ENCODE measurements around the gene CST9. TPM values are rescaled to one million over a fixed set of nuclear protein-coding genes. Genes with fewer than 3 reads are reported as not detected.

The CST9 gene
- polyA plus RNA-seq, 1 donor (not counting 4 experiments of a cell fraction or from before 2014, with no cell fraction given) = not detected

DNA sequence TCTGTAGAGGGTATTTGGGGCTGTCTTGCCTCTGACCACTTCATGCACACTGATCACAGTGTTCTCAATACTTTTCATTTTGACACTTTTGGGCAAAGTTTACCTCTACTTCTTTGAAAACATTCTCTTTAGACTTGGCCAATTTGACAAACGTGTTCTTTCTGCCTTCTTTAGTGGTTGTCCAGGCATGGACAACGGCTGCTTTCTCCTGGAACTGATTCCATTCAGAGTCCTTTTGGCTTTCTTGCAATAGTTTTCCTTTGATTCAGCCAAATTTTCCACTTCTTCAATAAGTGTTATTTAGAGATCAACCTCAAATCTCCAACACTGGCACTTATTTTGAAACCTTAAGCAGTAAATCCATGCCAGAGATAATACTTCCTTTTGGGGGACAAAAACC, 6.7 kb upstream of the CST9 start:
- Histone ChIP-seq H3K4me1 (ENCODE audit: control insufficient read depth, extremely low read depth, insufficient read depth, low read length) (no peaks in the 10 kb centered on the region), H4K20me1 (ENCODE audit: control insufficient read depth, extremely low read depth, insufficient read depth, low read length) (no peaks in the 10 kb centered on the region), H3K9me1 (ENCODE audit: control insufficient read depth, extremely low read depth, insufficient read depth, low read length) (no peaks in the 10 kb centered on the region), H3K27me3 (ENCODE audit: control insufficient read depth, extremely low read depth, insufficient read depth, low read length) (no peaks in the 10 kb centered on the region), H3K9ac (ENCODE audit: control insufficient read depth, extremely low read depth, insufficient read depth, low read length) (no peak overlapping the region), H3K4me2 (ENCODE audit: control insufficient read depth, extremely low read depth, insufficient read depth, low read depth, low read length) (no peak overlapping the region), H3K9me3 (ENCODE audit: control insufficient read depth, low read depth, low read length) (no peaks in the 10 kb centered on the region), H3K36me3 (ENCODE audit: control insufficient read depth in 2 of 2, extremely low read depth in 1 of 2, insufficient read depth in 2 of 2, low read length in 2 of 2) (no peaks in the 10 kb centered on the region), H3K79me2 (ENCODE audit: control insufficient read depth, insufficient read depth, low read length) (no peaks in the 10 kb centered on the region), H2AFZ (ENCODE audit: control insufficient read depth, low read length) (no peak overlapping the region), H3K27ac (ENCODE audit: control insufficient read depth, insufficient read depth, low read length) (no peak overlapping the region), H3K4me3 (ENCODE audit: control insufficient read depth in 2 of 3, extremely low read depth in 1 of 3, insufficient read depth in 2 of 3, low read depth in 1 of 3, low read length in 3 of 3) (no peak overlapping the region)
- FAIRE-seq (no peak), DNase-seq (ENCODE audit: low read depth, low spot score) (no peak)
- TF ChIP-seq EZH2 (IDR thresholded peaks at IDR 0.05; ENCODE audit: low read length) (no peak), CTCF (optimal IDR thresholded peaks at IDR 0.05 in 1 of 3, IDR thresholded peaks at IDR 0.05 in 1 of 3, conservative IDR thresholded peaks at IDR 0.05 in 1 of 3; ENCODE audit: extremely low read depth in 1 of 3, insufficient read depth in 2 of 3, low read length in 3 of 3) (no peak)
- dilution Hi-C loops (cut with MboI; ENCODE audit: extremely low pct_ligation_motif_present, low sequenced_read_pairs) = loop anchor here (25.0 kb wide), 1 partner anchor 200 kb away; the partner anchor contains the start of gene NAPB

DNA sequence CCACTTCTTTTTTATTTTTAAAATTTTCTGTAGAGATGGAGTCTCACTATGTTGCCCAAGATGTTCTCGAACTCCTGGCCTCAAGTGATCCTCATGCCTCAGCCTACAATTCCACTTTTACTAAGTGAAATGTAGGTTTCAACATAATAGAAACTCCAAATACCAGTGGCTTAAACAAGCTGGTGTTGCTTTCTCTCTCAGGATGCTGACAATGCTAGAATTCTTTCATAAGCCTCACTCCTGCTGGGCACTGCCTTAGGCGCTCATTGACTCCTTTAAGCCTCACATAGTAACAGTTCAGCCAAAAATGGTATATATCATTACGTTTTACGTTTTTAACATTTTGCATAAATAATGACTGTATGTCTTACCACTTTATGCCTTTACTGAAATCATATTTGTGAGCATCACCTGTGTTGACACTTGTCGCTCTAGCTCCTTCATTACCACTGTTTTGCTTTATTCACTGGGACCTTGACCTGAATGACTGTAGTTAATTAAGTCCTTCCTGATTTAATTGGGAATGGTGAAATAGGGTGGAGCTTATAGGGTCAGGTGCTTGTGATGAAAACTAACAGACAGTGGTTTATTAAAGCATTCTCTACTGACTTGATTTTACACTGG, 3.9 kb upstream of the CST9 start:
- no peak for FAIRE-seq
- dilution Hi-C loops (cut with MboI; ENCODE audit: extremely low pct_ligation_motif_present, low sequenced_read_pairs) = loop anchor here (25.0 kb wide), 1 partner anchor 197 kb away; the partner anchor contains the start of gene NAPB
- Histone ChIP-seq H4K20me1 (ENCODE audit: control insufficient read depth, extremely low read depth, insufficient read depth, low read length) (no peaks in the 10 kb centered on the region), H3K4me2 (ENCODE audit: control insufficient read depth, extremely low read depth, insufficient read depth, low read depth, low read length) (no peak overlapping the region), H3K36me3 (ENCODE audit: control insufficient read depth in 2 of 2, extremely low read depth in 1 of 2, insufficient read depth in 2 of 2, low read length in 2 of 2) (no peaks in the 10 kb centered on the region), H3K27me3 (ENCODE audit: control insufficient read depth, extremely low read depth, insufficient read depth, low read length) (no peaks in the 10 kb centered on the region), H3K4me3 (ENCODE audit: control insufficient read depth in 2 of 3, extremely low read depth in 1 of 3, insufficient read depth in 2 of 3, low read depth in 1 of 3, low read length in 3 of 3) (no peak overlapping the region), H3K4me1 (ENCODE audit: control insufficient read depth, extremely low read depth, insufficient read depth, low read length) (no peaks in the 10 kb centered on the region), H2AFZ (ENCODE audit: control insufficient read depth, low read length) (no peak overlapping the region), H3K79me2 (ENCODE audit: control insufficient read depth, insufficient read depth, low read length) (no peaks in the 10 kb centered on the region), H3K27ac (ENCODE audit: control insufficient read depth, insufficient read depth, low read length) (no peak overlapping the region), H3K9me1 (ENCODE audit: control insufficient read depth, extremely low read depth, insufficient read depth, low read length) (no peaks in the 10 kb centered on the region), H3K9ac (ENCODE audit: control insufficient read depth, extremely low read depth, insufficient read depth, low read length) (no peak overlapping the region), H3K9me3 (ENCODE audit: control insufficient read depth, low read depth, low read length) (no peaks in the 10 kb centered on the region)
- DNase-seq (ENCODE audit: low read depth, low spot score) = no peak
- TF ChIP-seq EZH2 (IDR thresholded peaks at IDR 0.05; ENCODE audit: low read length) (no peak), CTCF (optimal IDR thresholded peaks at IDR 0.05 in 1 of 3, IDR thresholded peaks at IDR 0.05 in 1 of 3, conservative IDR thresholded peaks at IDR 0.05 in 1 of 3; ENCODE audit: extremely low read depth in 1 of 3, insufficient read depth in 2 of 3, low read length in 3 of 3) (no peak)
